HepG2 (cell line): Measurements from ENCODE around the gene SEMA4A. TPM values are rescaled to one million over a fixed set of nuclear protein-coding genes. Genes with fewer than 3 reads are reported as not detected.

Experiments used
- EHMT2 ChIP-seq: fragments of 200-600 bp; sonication (generic); IDR thresholded peaks from 2 replicates; pipeline ENCODE4 v1.7.0; 2017; ENCODE audit warnings: antibody characterized with exemption, low read depth, low read length, borderline replicate concordance
- ELF1 ChIP-seq: sonication (generic); formaldehyde crosslinking; IDR thresholded peaks from 2 replicates; pipeline ENCODE4 v1.4.0; 2020; ENCODE audit warnings: missing genetic modification reagents
- GLMP ChIP-seq: sonication (generic); formaldehyde crosslinking; IDR thresholded peaks from 2 replicates; pipeline ENCODE4 v1.9.0; 2021; ENCODE audit warnings: missing genetic modification reagents, mild to moderate bottlenecking, borderline replicate concordance
- HOXA3 ChIP-seq: sonication (generic); formaldehyde crosslinking; IDR thresholded peaks from 2 replicates; pipeline ENCODE4 v1.5.0; 2020; ENCODE audit warnings: missing genetic modification reagents
- MZF1 ChIP-seq: sonication (generic); formaldehyde crosslinking; IDR thresholded peaks from 2 replicates; pipeline ENCODE4 v1.8.1; 2023; ENCODE audit warnings: mild to moderate bottlenecking, missing genetic modification reagents, borderline replicate concordance
- NFRKB ChIP-seq: fragments of 450-650 bp; IDR thresholded peaks from 2 replicates; pipeline ENCODE4 v1.6.1; 2017
- SAFB2 ChIP-seq: sonication (generic); formaldehyde crosslinking; IDR thresholded peaks from 2 replicates; pipeline ENCODE4 v1.5.1; 2020; ENCODE audit warnings: missing genetic modification reagents, low read depth, mild to moderate bottlenecking, borderline replicate concordance
- SOX6 ChIP-seq, 2 experiments: fragments of 450-650 bp in 1 of 2; sonication (generic) in 1 of 2; formaldehyde crosslinking in 1 of 2; IDR thresholded peaks; 2 replicates each; pipeline versions ENCODE4 v1.4.0 to v1.6.1; 2017 to 2020; ENCODE audit warnings: antibody characterized with exemption in 1 of 2, mild to moderate bottlenecking in 1 of 2, missing genetic modification reagents in 1 of 2
- STAT6 ChIP-seq: sonication (generic); formaldehyde crosslinking; IDR thresholded peaks from 2 replicates; pipeline ENCODE4 v1.4.0; 2020; ENCODE audit warnings: missing genetic modification reagents, mild to moderate bottlenecking, borderline replicate concordance
- THAP7 ChIP-seq: sonication (generic); formaldehyde crosslinking; IDR thresholded peaks from 2 replicates; pipeline ENCODE4 v1.8.1; 2023; ENCODE audit warnings: mild to moderate bottlenecking, missing genetic modification reagents
- ZBTB7A ChIP-seq: sonication (generic); formaldehyde crosslinking; IDR thresholded peaks from 2 replicates; pipeline ENCODE4 v1.8.0; 2022; ENCODE audit warnings: mild to moderate bottlenecking, missing genetic modification reagents
- ZHX1 ChIP-seq: sonication (generic); formaldehyde crosslinking; IDR thresholded peaks from 2 replicates; pipeline ENCODE4 v1.8.1; 2022; ENCODE audit warnings: low read depth, mild to moderate bottlenecking, missing genetic modification reagents
- ZNF512 ChIP-seq: sonication (generic); formaldehyde crosslinking; IDR thresholded peaks from 2 replicates; pipeline ENCODE4 v1.4.0; 2020; ENCODE audit warnings: mild to moderate bottlenecking, missing genetic modification reagents
- ZNF747 ChIP-seq: sonication (generic); formaldehyde crosslinking; IDR thresholded peaks from 2 replicates; pipeline ENCODE4 v1.8.1; 2023; ENCODE audit warnings: missing genetic modification reagents, mild to moderate bottlenecking, borderline replicate concordance
- polyA plus RNA-seq, 8 experiments: library from polyadenylated mRNA; depleted of rRNA in 3 of 8; stranded (reverse) in 7 of 8; unstranded in 1 of 8; fragments of >200 nt; fragmentation: Illumina TruSeq in 4 of 8; extraction: Trizol in 4 of 8; gene quantifications; 2 replicates each; pipeline versions ENCODE4 v1.2.1 to v1.2.3, GENCODE V29; 2011 to 2016; ENCODE audit warnings: low read depth in 4 of 8, missing spikeins in 1 of 8, mixed read lengths in 1 of 8; ENCODE audit not compliant: insufficient read depth in 1 of 8
- total RNA-seq, 5 experiments: library from RNA; depleted of rRNA; stranded (reverse); fragments of >200 nt; fragmentation: Illumina TruSeq; extraction: Trizol; gene quantifications; 2 replicates each; pipeline ENCODE4 v1.2.3, GENCODE V29; 2016; ENCODE audit warnings: low read depth in 1 of 5

SEMA4A gene
- total and polyA plus RNA-seq, 2 of the 13 experiments (the other 11 are each of a cell fraction or from before 2014, with no cell fraction given), result 0.09 to 0.20 TPM

- no peak for TF ChIP-seq ZNF512 (CRISPR knock-in tag)
- no peak for TF ChIP-seq SOX6 (IDR thresholded peaks at IDR 0.05)
- TF ChIP-seq SOX6 (CRISPR knock-in tag; IDR thresholded peaks at IDR 0.05), result peak; percentile 37; the same call in 1 of the 2 replicates
- TF ChIP-seq ELF1 (CRISPR knock-in tag), result no peak
- TF ChIP-seq THAP7 (CRISPR knock-in tag), result no peak
- TF ChIP-seq ZHX1 (CRISPR knock-in tag), result no peak
- peak; percentile 45; the same call in 1 of the 2 replicates for TF ChIP-seq ZBTB7A (CRISPR knock-in tag)
- TF ChIP-seq GLMP (CRISPR knock-in tag), result no peak
- no peak for TF ChIP-seq SAFB2 (CRISPR knock-in tag)
- no peak for TF ChIP-seq MZF1
- no peak for TF ChIP-seq STAT6 (CRISPR knock-in tag)
- TF ChIP-seq NFRKB, result no peak
- no peak for TF ChIP-seq ZNF747 (CRISPR knock-in tag)
- TF ChIP-seq HOXA3 (CRISPR knock-in tag), result no peak
- no peak for TF ChIP-seq EHMT2
Measured at GRCh38 chr1:156140879-156141707, 12.3 kb upstream of the SEMA4A start (continued).
